ENCODE data around the gene PRXL2A. TPM values are rescaled to one million over a fixed set of nuclear protein-coding genes. Genes with fewer than 3 reads are reported as not detected.

PRXL2A gene
- total and polyA plus RNA-seq, 2 of the 4 experiments (the other 2 are of a cell fraction) = 0.90 to 0.92 TPM

DNA sequence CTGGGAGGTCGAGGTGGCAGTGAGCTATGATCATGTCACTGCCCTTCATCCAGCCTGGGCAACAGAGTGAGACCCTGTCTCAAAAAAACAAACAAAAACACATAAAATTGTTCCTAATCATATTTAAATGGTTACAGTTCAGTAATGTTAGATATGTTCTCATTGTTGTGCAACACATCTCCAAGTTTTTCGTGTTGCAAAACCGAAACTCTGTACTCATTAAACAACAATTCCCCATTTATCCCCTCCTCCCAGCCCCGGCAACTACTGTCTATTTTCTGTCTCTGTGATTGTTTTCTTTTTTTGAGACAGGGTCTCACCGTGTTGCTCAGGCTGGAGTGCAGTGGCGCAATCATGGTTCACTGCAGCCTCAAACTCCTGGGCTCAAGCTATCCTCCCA lies 16.1 kb upstream of the PRXL2A start:
- Histone ChIP-seq H2BK15ac (ENCODE audit: low read depth, low read length) (no peak overlapping the region), H3K4me2 (ENCODE audit: low read depth, low read length) (no peak overlapping the region), H2BK120ac (ENCODE audit: low read depth, low read length) (no peak overlapping the region), H3K14ac (replicated peaks; ENCODE audit: low read depth, low read length) (no peak overlapping the region), H4K20me1 (ENCODE audit: insufficient read depth, low read length) (no peaks in the 10 kb centered on the region), H3K4me3 (ENCODE audit: insufficient read depth, low read depth, low read length) (no peak overlapping the region), H2BK20ac (ENCODE audit: low read depth, low read length) (no peak overlapping the region), H3K27ac (ENCODE audit: insufficient read depth, low read length) (no peak overlapping the region), H4K91ac (ENCODE audit: insufficient read depth, low read depth, low read length) (no peak overlapping the region), H4K5ac (ENCODE audit: low read depth, low read length) (no peak overlapping the region), H3K79me1 (ENCODE audit: low read depth in 1 of 2, low read length in 2 of 2) (no peaks in the 10 kb centered on the region), H2AFZ (replicated peaks; ENCODE audit: low read length, poor library complexity) (no peak overlapping the region), H2BK5ac (ENCODE audit: low read depth, low read length, poor library complexity, severe bottlenecking) (no peak overlapping the region), H4K8ac (ENCODE audit: low read depth in 2 of 2, low read length in 2 of 2) (no peak overlapping the region), H3K56ac (ENCODE audit: extremely low read depth, insufficient read depth, low read length) (no peak overlapping the region), H3K9me1 (ENCODE audit: insufficient read depth, low read length) (no peaks in the 10 kb centered on the region), H2AK5ac (ENCODE audit: low read depth, low read length) (no peak overlapping the region), H3K27me3 (ENCODE audit: control insufficient read depth, insufficient read depth, low read length) (no peaks in the 10 kb centered on the region; the same call in 1 of the 2 replicates), H3K23ac (ENCODE audit: low read depth, low read length) (no peak overlapping the region), H3K18ac (ENCODE audit: low read depth, low read length) (no peak overlapping the region; the same call in 1 of the 2 replicates), H3K9me3 (ENCODE audit: control insufficient read depth, insufficient read depth, low read length) (no peaks in the 10 kb centered on the region), H2AK9ac (replicated peaks; ENCODE audit: low read depth, low read length, poor library complexity) (no peak overlapping the region), H3K4me1 (ENCODE audit: control insufficient read depth, insufficient read depth, low read length) (no peaks in the 10 kb centered on the region), H3K36me3 (ENCODE audit: control insufficient read depth, insufficient read depth, low read length) (no peaks in the 10 kb centered on the region), H3K4ac (ENCODE audit: low read depth, low read length) (no peak overlapping the region), H3K9ac (ENCODE audit: low read depth, low read length) (no peak overlapping the region)
- dilution Hi-C loops (cut with HindIII; ENCODE audit: low sequenced_read_pairs, unreplicated experiment) = no loop called here
- intact Hi-C loops (cut with micrococcal nuclease) = no loop called here
- no peak for ATAC-seq (ENCODE audit: low read depth)
- ChIA-PET CTCF (no interaction called here), POLR2A (ENCODE audit: unreplicated experiment) (no interaction called here)
- no peak for DNase-seq
- TF ChIP-seq SMC3 (IDR thresholded peaks at IDR 0.05; ENCODE audit: low read depth, low read length) (no peak), CEBPB (IDR thresholded peaks at IDR 0.05; ENCODE audit: low read depth, low read length) (peak; percentile 62), MXI1 (IDR thresholded peaks at IDR 0.05; ENCODE audit: borderline replicate concordance, low read depth, low read length) (no peak), BHLHE40 (IDR thresholded peaks at IDR 0.05; ENCODE audit: low read depth, low read length) (no peak), RFX5 (IDR thresholded peaks at IDR 0.05; ENCODE audit: low read depth, low read length) (no peak)
- TF ChIP-seq, protein P1, sequence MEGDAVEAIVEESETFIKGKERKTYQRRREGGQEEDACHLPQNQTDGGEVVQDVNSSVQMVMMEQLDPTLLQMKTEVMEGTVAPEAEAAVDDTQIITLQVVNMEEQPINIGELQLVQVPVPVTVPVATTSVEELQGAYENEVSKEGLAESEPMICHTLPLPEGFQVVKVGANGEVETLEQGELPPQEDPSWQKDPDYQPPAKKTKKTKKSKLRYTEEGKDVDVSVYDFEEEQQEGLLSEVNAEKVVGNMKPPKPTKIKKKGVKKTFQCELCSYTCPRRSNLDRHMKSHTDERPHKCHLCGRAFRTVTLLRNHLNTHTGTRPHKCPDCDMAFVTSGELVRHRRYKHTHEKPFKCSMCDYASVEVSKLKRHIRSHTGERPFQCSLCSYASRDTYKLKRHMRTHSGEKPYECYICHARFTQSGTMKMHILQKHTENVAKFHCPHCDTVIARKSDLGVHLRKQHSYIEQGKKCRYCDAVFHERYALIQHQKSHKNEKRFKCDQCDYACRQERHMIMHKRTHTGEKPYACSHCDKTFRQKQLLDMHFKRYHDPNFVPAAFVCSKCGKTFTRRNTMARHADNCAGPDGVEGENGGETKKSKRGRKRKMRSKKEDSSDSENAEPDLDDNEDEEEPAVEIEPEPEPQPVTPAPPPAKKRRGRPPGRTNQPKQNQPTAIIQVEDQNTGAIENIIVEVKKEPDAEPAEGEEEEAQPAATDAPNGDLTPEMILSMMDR (conservative IDR thresholded peaks at IDR 0.05; ENCODE audit: low read depth, low read length) = no peak
- TF ChIP-seq, protein P2, sequence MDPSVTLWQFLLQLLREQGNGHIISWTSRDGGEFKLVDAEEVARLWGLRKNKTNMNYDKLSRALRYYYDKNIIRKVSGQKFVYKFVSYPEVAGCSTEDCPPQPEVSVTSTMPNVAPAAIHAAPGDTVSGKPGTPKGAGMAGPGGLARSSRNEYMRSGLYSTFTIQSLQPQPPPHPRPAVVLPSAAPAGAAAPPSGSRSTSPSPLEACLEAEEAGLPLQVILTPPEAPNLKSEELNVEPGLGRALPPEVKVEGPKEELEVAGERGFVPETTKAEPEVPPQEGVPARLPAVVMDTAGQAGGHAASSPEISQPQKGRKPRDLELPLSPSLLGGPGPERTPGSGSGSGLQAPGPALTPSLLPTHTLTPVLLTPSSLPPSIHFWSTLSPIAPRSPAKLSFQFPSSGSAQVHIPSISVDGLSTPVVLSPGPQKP (IDR thresholded peaks at IDR 0.05; ENCODE audit: borderline replicate concordance, low read depth, low read length) = no peak
- in situ Hi-C loops (cut with MboI; ENCODE audit: low sequenced_read_pairs) = no loop called here
- no TSS peak for BruUV-seq (replicated peaks)
- no CpG with 5 or more reads among the region's 6 CpGs for WGBS, 2 experiments (ENCODE audit: extremely low coverage in 2 of 2, insufficient read length in 1 of 2)

All from IMR-90 (cell line).